Measurements from ENCODE around the gene TENM3.

TENM3 gene

DNA sequence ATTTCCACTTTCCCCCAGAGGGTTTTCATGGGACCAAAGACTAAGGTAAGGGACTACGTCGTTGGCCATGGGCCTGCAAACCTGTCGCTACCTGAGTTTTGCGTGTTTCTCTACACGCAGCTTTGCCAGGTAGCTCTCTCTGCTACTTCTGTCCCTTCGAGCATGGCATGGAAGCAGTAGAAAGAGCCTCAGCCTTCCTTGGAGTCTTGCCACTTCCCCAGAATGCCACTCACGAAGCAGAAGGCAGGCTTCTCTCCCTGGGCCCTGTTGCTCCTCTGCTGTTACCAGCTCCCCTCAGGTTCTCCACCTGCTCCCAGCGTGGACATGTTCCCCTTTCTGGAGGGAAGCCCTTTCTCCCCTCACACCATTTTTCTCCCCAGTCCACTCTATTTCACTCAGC, 381.1 kb downstream of the TENM3 start:
- H3K27ac ChIP-seq = no peak overlapping the region
- no peak for TF ChIP-seq CTCF (conservative IDR thresholded peaks at IDR 0.05; ENCODE audit: low read depth)
- DNase-seq (ENCODE audit: low spot score) = no peak
- ChIA-PET CTCF (interaction anchor here (0.6 kb wide), 1 partner anchor 354 kb away, joined by 4 read pairs; no protein-coding TSS in a partner anchor), POLR2A (ENCODE audit: low non-redundant PET) (no interaction called here)

- CTCF ChIA-PET = interaction anchor here (0.6 kb wide), 1 partner anchor 354 kb away, joined by 4 read pairs; no protein-coding TSS in a partner anchor
- no peak overlapping the region for H3K27ac ChIP-seq
- TF ChIP-seq CTCF (conservative IDR thresholded peaks at IDR 0.05; ENCODE audit: low read depth) = no peak
- no peak for DNase-seq (ENCODE audit: low spot score)
- POLR2A ChIA-PET (ENCODE audit: low non-redundant PET) = no interaction called here
Observed at GRCh38 chr4:182625193-182625592, 382.0 kb downstream of the TENM3 start.

DNA sequence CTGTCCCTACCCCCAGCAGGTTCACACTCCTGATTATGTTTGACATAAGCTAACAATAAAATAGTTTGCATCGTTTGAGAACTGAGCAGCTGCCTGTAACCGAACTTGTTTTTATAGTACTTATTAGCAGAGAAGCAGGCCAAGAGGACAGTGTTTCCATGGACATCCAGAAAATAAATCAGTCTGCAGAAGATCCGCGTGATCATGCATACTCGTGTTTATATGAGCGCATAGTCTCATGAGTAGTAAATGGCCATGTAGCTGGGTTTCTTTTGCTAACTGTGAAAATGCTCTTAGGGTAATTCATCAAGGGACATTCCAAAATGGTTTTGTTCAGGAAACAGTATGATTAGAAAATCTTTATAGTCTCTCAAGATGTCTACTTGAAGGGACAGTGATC, 384.8 kb downstream of the TENM3 start:
- no peak overlapping the region for H3K27ac ChIP-seq
- no peak for TF ChIP-seq CTCF (conservative IDR thresholded peaks at IDR 0.05; ENCODE audit: low read depth)
- ChIA-PET POLR2A (ENCODE audit: low non-redundant PET) (no interaction called here), CTCF (interaction anchor here (0.6 kb wide), 1 partner anchor 73 kb away, joined by 3 read pairs; no protein-coding TSS in a partner anchor)
- DNase-seq (ENCODE audit: low spot score) = no peak

- ChIA-PET CTCF (interaction anchor here (0.6 kb wide), 1 partner anchor 74 kb away, joined by 3 read pairs; no protein-coding TSS in a partner anchor), POLR2A (ENCODE audit: low non-redundant PET) (no interaction called here)
- no peak for TF ChIP-seq CTCF (conservative IDR thresholded peaks at IDR 0.05; ENCODE audit: low read depth)
- no peak overlapping the region for H3K27ac ChIP-seq
- DNase-seq (ENCODE audit: low spot score) = no peak
Observed at GRCh38 chr4:182628544-182628943, 385.3 kb downstream of the TENM3 start.

DNA sequence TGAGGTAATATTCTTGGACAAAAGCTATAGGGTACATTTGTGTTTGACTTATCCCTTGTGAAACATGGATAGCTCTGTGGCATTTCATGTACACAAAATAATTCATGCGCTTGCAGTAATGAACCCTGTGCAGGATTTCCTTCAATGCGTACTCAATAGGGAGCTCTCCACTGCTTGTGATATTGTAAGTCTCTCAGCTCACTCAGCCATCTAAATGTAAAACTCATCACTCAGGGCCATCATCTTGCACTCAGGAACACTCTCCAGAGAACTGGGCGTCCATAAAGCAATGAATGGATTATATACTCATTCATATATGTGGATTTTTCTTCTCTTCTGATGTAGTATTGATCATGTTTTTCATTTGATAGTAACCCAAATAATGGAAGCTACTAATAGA, 385.9 kb downstream of the TENM3 start:
- H3K27ac ChIP-seq = no peak overlapping the region
- no peak for DNase-seq (ENCODE audit: low spot score)
- TF ChIP-seq CTCF (conservative IDR thresholded peaks at IDR 0.05; ENCODE audit: low read depth) = no peak
- ChIA-PET CTCF (no interaction called here), POLR2A (ENCODE audit: low non-redundant PET) (no interaction called here)

GRCh38 chr4:182640491-182640890, 397.3 kb downstream of the TENM3 start:
- TF ChIP-seq CTCF (conservative IDR thresholded peaks at IDR 0.05; ENCODE audit: low read depth) = no peak
- H3K27ac ChIP-seq = no peak overlapping the region
- DNase-seq (ENCODE audit: low spot score) = no peak
- POLR2A ChIA-PET (ENCODE audit: low non-redundant PET) = no interaction called here
- CTCF ChIA-PET = no interaction called here

DNA sequence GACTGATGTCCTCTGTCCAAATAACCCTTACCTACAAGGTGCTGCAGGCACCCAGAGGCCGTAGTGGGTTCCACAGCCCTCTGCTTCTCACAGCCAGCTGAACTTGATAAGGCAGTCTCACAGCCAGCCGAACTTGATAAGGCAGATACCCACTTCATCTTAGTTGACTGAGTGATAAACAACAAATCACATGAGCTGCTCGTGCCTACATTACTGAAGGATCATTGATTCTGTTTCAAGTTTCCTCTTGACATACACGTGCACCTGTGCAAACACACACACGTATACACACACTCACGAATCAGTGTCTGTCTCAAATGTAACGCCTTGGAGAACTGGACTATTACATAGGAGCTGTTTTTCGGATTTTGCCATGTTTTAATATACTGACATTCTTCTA, 397.7 kb downstream of the TENM3 start:
- no peak for TF ChIP-seq CTCF (conservative IDR thresholded peaks at IDR 0.05; ENCODE audit: low read depth)
- POLR2A ChIA-PET (ENCODE audit: low non-redundant PET) = no interaction called here
- H3K27ac ChIP-seq = no peak overlapping the region
- CTCF ChIA-PET = no interaction called here
- DNase-seq (ENCODE audit: low spot score) = no peak

Data from RWPE1 (cell line).